Measurements from ENCODE around the gene KLHL9. TPM values are rescaled to one million over a fixed set of nuclear protein-coding genes. Genes with fewer than 3 reads are reported as not detected.

The KLHL9 gene
- total RNA-seq, 2 donors from 2014 or later: 10.2 to 15.3 TPM

DNA sequence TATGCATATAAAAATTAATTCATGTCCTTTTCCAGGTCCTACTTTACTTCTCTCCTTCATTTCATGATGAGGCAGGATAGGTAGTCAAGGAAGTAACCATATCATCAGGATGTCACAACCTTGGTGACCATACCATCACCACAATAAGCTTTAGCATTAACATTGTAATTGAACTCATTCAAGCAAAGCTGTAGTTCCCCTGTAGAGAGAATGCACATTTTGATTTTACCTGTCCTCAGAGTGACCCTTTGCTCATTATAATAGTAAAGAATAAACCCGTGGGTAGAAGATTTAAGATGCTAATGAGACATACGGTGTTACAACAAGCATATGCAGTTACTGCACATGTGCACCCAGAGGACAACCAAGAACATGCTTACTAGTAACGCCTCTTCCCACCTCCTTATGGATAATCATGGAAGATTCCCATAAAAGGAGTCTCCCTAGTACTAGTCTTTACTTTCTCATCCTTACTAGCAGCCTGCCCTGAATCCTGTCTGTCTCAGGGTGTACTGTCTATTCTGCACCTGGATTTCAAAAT lies 13.3 kb upstream of the KLHL9 start:
- DNase-seq (no peak), ATAC-seq (no peak)
- TF ChIP-seq CTCF (IDR thresholded peaks at IDR 0.05): no peak
- no peak for TF ChIP-seq POLR2A (IDR thresholded peaks at IDR 0.05)
- Histone ChIP-seq H3K4me3 (no peak overlapping the region), H3K4me1 (no peaks in the 10 kb centered on the region), H3K27me3 (peaks cover 0 to 4% of the 10 kb centered on the region in 2 donors), H3K36me3 (replicated peaks in 1 of 2; ENCODE audit: insufficient read depth in 1 of 2, low read depth in 2 of 2) (no peaks in the 10 kb centered on the region), H3K27ac (no peak overlapping the region), H3K9me3 (no peaks in the 10 kb centered on the region)
- intact Hi-C loops (cut with DNase I): no loop called here
- WGBS, 2 donors: 56 to 63% methylated on average over 3 of the region's 3 CpGs

DNA sequence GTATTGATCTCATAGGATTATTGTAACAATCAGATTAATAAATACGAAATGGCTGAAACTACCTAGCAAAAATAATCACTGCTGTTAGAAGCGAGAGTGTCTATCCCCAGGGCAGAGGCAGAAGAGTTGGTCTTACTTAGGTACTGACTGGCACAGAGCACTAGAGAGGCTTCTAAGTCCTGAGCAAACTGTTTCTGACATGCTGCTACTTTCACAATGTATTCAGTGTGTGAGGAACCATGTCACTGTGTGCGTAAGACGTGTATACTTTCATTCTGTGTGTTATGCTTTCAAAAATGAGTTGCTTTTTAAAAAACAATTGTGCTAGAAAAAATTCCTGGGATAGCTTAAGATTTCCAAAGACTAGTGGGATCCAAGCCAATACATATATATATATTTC lies 5.5 kb upstream of the KLHL9 start:
- H3K9me3 ChIP-seq: no peaks in the 10 kb centered on the region
- no peaks in the 10 kb centered on the region for H3K4me1 ChIP-seq
- H3K36me3 ChIP-seq (replicated peaks in 1 of 2; ENCODE audit: insufficient read depth in 1 of 2, low read depth in 2 of 2): no peaks in the 10 kb centered on the region
- no peaks in the 10 kb centered on the region for H3K27me3 ChIP-seq
- no peak overlapping the region for H3K4me3 ChIP-seq
- no peak overlapping the region for H3K27ac ChIP-seq
- ATAC-seq (no peak), DNase-seq (no peak)
- WGBS, 2 donors: 76 to 83% methylated on average over 4 of the region's 4 CpGs
- intact Hi-C loops (cut with DNase I): no loop called here
- TF ChIP-seq CTCF (IDR thresholded peaks at IDR 0.05) (no peak), POLR2A (IDR thresholded peaks at IDR 0.05) (no peak)

DNA sequence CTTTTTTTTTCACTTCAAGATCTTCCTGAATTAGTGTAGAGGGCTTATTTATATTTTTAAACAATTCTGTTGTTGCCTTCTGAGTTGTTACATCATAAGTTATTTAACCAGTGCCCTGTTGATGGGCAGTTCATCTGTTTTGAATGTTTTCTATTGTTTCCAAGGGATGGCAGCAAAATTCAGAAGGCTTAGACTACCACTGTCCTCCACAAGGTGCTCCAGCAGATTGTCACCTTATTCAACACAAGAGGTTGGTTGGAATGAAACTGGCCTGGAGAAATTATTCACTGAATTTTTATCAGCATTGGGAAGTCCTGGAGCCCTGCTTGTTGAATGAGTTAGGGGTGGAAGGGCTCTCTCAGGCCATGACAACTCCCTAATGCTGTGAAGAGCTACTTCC lies 1.3 kb upstream of the KLHL9 start:
- H3K27me3 ChIP-seq: no peaks in the 10 kb centered on the region
- TF ChIP-seq POLR2A (IDR thresholded peaks at IDR 0.05): no peak
- TF ChIP-seq CTCF (IDR thresholded peaks at IDR 0.05): no peak
- DNase-seq (no peak), ATAC-seq (no peak)
- no peaks in the 10 kb centered on the region for H3K36me3 ChIP-seq (replicated peaks in 1 of 2; ENCODE audit: insufficient read depth in 1 of 2, low read depth in 2 of 2)
- H3K9me3 ChIP-seq: no peaks in the 10 kb centered on the region
- no peak overlapping the region for H3K27ac ChIP-seq
- H3K4me3 ChIP-seq: no peak overlapping the region
- intact Hi-C loops (cut with DNase I): no loop called here
- H3K4me1 ChIP-seq: peaks cover 27% of the 10 kb centered on the region

GRCh38 chr9:21333226-21333625 lies 2.0 kb downstream of the KLHL9 start:
- Histone ChIP-seq H3K4me1 (peaks cover 43% of the 10 kb centered on the region), H3K36me3 (replicated peaks in 1 of 2; ENCODE audit: insufficient read depth in 1 of 2, low read depth in 2 of 2) (no peaks in the 10 kb centered on the region), H3K27ac (no peak overlapping the region), H3K4me3 (no peak overlapping the region), H3K9me3 (no peaks in the 10 kb centered on the region), H3K27me3 (no peaks in the 10 kb centered on the region)
- no peak for DNase-seq
- no peak for ATAC-seq
- TF ChIP-seq POLR2A (IDR thresholded peaks at IDR 0.05) (no peak), CTCF (IDR thresholded peaks at IDR 0.05) (no peak)
- intact Hi-C loops (cut with DNase I): no loop called here
- 97% methylated on average over 2 of the region's 2 CpGs for WGBS, 2 donors

- TF ChIP-seq POLR2A (IDR thresholded peaks at IDR 0.05) (no peak), CTCF (IDR thresholded peaks at IDR 0.05) (no peak)
- ATAC-seq (no peak), DNase-seq (no peak)
- intact Hi-C loops (cut with DNase I): no loop called here
- Histone ChIP-seq H3K4me1 (peaks cover 43% of the 10 kb centered on the region), H3K4me3 (no peak overlapping the region), H3K36me3 (replicated peaks in 1 of 2; ENCODE audit: insufficient read depth in 1 of 2, low read depth in 2 of 2) (no peaks in the 10 kb centered on the region), H3K27ac (no peak overlapping the region), H3K9me3 (no peaks in the 10 kb centered on the region), H3K27me3 (no peaks in the 10 kb centered on the region)
- WGBS, 2 donors: 32 to 35% methylated on average over 5 of the region's 5 CpGs
Observed at GRCh38 chr9:21331676-21332402, 3.4 kb downstream of the KLHL9 start.
